Stomach smooth muscle (tissue), 2 donors: ENCODE measurements around the gene CYP3A7.
A peak's percentile ranks its signal among the peaks of the same experiment; 100 is the strongest.

ENCODE experiments used
- H3K27ac ChIP-seq: one replicate; pipeline ENCODE4 v1.7.0; 2013; ENCODE audit warnings: mild to moderate bottlenecking, low read length, inconsistent platforms
- H3K27me3 ChIP-seq, 2 donors: one replicate each; pipeline ENCODE4 v1.7.0; 2013; ENCODE audit warnings: low read length in 2 of 2; ENCODE audit not compliant: insufficient read depth in 2 of 2, control insufficient read depth in 1 of 2
- H3K36me3 ChIP-seq, 2 donors: one replicate each; pipeline ENCODE4 v1.7.0; 2013; ENCODE audit warnings: low read length in 2 of 2; ENCODE audit not compliant: control insufficient read depth in 2 of 2, insufficient read depth in 2 of 2
- H3K4me1 ChIP-seq: one replicate; pipeline ENCODE4 v1.7.0; 2013; ENCODE audit warnings: low read length; ENCODE audit not compliant: control insufficient read depth, insufficient read depth
- H3K4me3 ChIP-seq, 2 donors: one replicate each; pipeline ENCODE4 v1.7.0; 2013; ENCODE audit warnings: low read length in 2 of 2
- H3K9ac ChIP-seq, 2 donors: one replicate each; pipeline ENCODE4 v1.7.0; 2013; ENCODE audit warnings: low read length in 2 of 2, mild to moderate bottlenecking in 1 of 2
- H3K9me3 ChIP-seq, 2 donors: one replicate each; pipeline ENCODE4 v1.7.0; 2013; ENCODE audit warnings: low read length in 2 of 2; ENCODE audit not compliant: control insufficient read depth in 2 of 2
- donor health status: healthy.
- donor health status: Pancreatic carcinoma.

Gene CYP3A7

DNA sequence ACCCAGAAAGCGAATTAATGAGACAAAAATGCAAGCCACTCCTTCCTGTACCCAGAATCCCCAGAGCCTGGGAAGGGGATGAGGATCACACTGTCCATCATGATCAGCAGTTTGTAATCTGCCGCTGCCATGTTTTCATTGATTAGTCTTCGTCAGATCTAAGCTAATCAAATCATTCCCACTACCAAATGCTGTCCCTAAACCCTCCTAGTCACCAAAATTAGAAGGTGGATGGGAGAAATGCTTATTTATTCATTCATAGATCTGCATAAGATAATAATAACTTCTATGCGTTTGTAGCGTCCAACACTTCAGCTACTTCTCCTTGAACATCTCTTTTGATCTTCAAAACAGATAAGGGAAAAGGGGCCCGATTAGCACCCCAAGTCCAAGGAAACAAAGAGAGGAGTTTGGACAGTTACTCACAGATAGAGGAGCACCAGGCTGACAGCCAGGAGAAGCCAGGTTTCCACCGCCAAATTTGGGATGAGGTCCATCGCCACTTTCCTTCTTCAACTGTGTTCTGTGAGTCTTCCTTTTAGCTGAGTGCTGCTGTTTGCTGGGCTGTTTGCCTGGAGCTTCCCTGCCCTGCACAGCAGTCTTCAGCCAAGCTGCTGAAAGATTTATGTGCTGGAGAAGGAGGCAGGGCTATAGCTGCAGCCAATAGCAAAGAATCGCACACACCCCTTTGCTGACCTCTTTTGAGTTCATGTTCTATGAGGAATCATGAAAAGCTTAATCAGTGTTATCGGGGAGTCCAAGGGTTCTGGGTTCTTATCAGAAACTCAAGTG is 55.4 kb downstream of the CYP3A7 start, which contains the start of gene CYP3A5:
TSS of gene CYP3A5 (minus strand) at position 597 of the 792 bp plus-strand sequence. CDS start at position 497, 100 bp downstream.
- Histone ChIP-seq H3K4me3 (peak within 1 kb of the TSS in 1 of 2 donors; percentile 17), H3K4me1 (no peaks in the 10 kb centered on the region), H3K27ac (no peak within 1 kb of the TSS)

DNA sequence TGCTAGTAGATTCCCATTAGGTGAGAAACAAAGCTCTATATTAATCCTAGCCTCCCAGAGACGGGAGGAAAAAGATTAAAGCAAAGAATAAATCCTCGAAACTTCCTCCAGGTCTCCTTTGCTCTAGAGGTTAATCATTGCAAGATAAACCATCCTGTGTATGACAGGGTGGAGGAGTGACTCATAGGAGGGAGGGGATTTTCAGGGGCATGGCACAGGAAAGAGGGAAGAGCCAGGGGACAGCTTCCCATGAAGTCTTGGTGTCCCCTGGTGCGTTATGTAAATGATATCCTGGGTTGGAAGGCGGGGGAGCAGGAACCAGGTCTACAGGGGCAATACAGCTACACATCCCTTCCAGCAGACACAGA is 56.0 kb downstream of the CYP3A7 start:
- Histone ChIP-seq H3K27ac (no peak overlapping the region), H3K27me3 (no peaks in the 10 kb centered on the region), H3K36me3 (no peaks in the 10 kb centered on the region), H3K4me3 (peak overlapping the region in 1 of 2 donors; percentile 17), H3K4me1 (no peaks in the 10 kb centered on the region), H3K9ac (no peak overlapping the region), H3K9me3 (peaks cover 0 to 4% of the 10 kb centered on the region in 2 donors)

More for the DNA sequence above, 55.4 kb downstream of the CYP3A7 start, which contains the start of gene CYP3A5:
- no peaks in the 10 kb centered on the region for H3K27me3 ChIP-seq
- peaks cover 0 to 4% of the 10 kb centered on the region in 2 donors for H3K9me3 ChIP-seq
- H3K36me3 ChIP-seq: no peaks in the 10 kb centered on the region
- H3K9ac ChIP-seq: no peak within 1 kb of the TSS

- Histone ChIP-seq H3K36me3 (no peaks in the 10 kb centered on the region), H3K27ac (no peak overlapping the region), H3K9ac (no peak overlapping the region), H3K27me3 (no peaks in the 10 kb centered on the region), H3K4me1 (no peaks in the 10 kb centered on the region), H3K4me3 (no peak overlapping the region), H3K9me3 (peaks cover 0 to 4% of the 10 kb centered on the region in 2 donors)
Observed at GRCh38 chr7:99677648-99678045, 57.3 kb downstream of the CYP3A7 start.

GRCh38 chr7:99677013-99677647 is 57.9 kb downstream of the CYP3A7 start:
- Histone ChIP-seq H3K9me3 (peaks cover 0 to 4% of the 10 kb centered on the region in 2 donors), H3K27ac (no peak overlapping the region), H3K36me3 (no peaks in the 10 kb centered on the region), H3K4me3 (no peak overlapping the region), H3K9ac (no peak overlapping the region), H3K27me3 (no peaks in the 10 kb centered on the region), H3K4me1 (no peaks in the 10 kb centered on the region)

DNA sequence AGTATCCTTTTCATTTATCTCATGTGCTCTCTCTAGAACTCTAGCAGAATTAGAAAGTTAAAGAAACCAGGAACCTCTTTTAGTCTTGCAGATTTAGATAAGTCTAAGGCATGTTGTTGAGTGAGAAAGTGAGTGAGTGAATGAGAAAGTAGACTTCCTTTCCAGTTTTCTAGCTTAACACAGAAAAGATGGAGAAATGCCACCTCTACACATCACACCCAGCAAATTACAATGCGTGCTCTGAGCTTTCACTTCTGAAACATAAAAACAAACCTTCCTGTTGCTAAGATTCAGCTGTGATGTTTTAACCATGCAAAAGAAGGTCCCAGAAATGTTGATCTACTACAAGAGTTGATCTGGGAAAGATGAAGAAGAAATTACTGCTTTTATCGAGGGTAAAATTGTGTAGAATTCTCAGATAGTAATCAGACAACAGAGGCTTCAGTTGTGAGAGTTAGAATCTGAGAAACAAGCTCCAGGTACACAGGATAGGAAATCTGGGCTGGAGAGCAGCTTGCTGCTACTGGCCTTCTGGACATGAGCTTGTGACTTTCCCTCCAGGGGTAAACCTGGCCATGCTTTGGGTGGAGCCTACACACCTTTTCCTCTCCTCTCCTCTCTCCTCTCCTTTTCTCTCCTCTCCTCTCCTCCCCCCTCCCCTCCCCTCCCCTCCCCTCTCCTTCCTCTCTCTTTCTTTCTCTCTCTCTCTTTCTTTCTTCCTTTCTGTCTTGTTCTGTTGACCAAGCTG is 59.8 kb downstream of the CYP3A7 start:
- no peak overlapping the region for H3K27ac ChIP-seq
- no peaks in the 10 kb centered on the region for H3K36me3 ChIP-seq
- H3K9me3 ChIP-seq: peaks cover 0 to 2% of the 10 kb centered on the region in 2 donors
- H3K4me1 ChIP-seq: no peaks in the 10 kb centered on the region
- no peak overlapping the region for H3K9ac ChIP-seq
- no peaks in the 10 kb centered on the region for H3K27me3 ChIP-seq
- no peak overlapping the region for H3K4me3 ChIP-seq

DNA sequence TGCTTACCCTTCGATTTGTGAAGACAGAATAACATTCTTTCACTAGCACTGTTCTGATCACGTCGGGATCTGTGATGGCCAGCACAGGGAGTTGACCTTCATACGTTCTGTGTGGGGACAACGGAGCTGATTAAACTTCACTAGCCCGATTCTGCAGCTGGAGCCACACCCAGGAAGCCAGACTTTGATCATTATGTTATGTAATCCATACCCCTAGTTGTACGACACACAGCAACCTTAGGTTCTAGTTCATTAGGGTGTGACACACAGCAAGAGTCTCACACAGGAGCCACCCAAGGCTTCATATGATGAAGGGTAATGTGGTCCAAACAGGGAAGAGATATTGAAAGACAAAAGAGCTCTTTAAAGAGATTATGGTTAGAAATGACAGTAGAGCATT is 62.4 kb downstream of the CYP3A7 start:
- Histone ChIP-seq H3K27me3 (no peaks in the 10 kb centered on the region), H3K36me3 (no peaks in the 10 kb centered on the region), H3K9me3 (no peaks in the 10 kb centered on the region), H3K27ac (no peak overlapping the region), H3K4me3 (no peak overlapping the region), H3K4me1 (no peaks in the 10 kb centered on the region), H3K9ac (no peak overlapping the region)

- peaks cover 0 to 3% of the 10 kb centered on the region in 2 donors for H3K36me3 ChIP-seq
- no peaks in the 10 kb centered on the region for H3K9me3 ChIP-seq
- no peak overlapping the region for H3K9ac ChIP-seq
- H3K4me1 ChIP-seq: no peaks in the 10 kb centered on the region
- no peak overlapping the region for H3K4me3 ChIP-seq
- H3K27ac ChIP-seq: no peak overlapping the region
- no peaks in the 10 kb centered on the region for H3K27me3 ChIP-seq
Observed at GRCh38 chr7:99669782-99670181, 65.2 kb downstream of the CYP3A7 start.

- no peak overlapping the region for H3K4me3 ChIP-seq
Observed at GRCh38 chr7:99668541-99668940, 66.5 kb downstream of the CYP3A7 start.

DNA sequence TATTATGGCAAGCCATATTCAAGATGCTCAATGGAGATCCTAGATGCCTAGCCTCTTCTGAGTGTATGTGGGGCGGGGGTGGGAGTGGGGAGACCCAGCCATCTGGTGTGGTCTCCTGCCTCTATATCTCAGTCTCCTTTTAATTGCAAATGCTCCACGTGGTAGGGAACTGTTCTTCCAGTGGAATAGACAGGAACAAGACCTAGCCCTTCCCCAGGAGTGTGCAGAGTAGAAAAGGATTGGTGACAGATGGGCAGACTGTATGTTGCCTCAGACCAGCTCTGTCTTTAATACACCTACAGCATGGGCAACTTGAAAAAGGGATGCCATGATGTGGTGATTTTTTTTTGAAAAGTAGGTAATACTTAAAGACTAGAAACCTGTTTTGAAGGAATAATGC is 67.8 kb downstream of the CYP3A7 start:
- Histone ChIP-seq H3K36me3 (peaks cover 0 to 3% of the 10 kb centered on the region in 2 donors), H3K9ac (no peak overlapping the region), H3K4me1 (no peaks in the 10 kb centered on the region), H3K27ac (no peak overlapping the region), H3K27me3 (no peaks in the 10 kb centered on the region), H3K9me3 (no peaks in the 10 kb centered on the region), H3K4me3 (no peak overlapping the region)

More at GRCh38 chr7:99668541-99668940, 66.5 kb downstream of the CYP3A7 start:
- H3K27me3 ChIP-seq: no peaks in the 10 kb centered on the region
- no peak overlapping the region for H3K27ac ChIP-seq
- H3K4me1 ChIP-seq: no peaks in the 10 kb centered on the region
- peaks cover 0 to 3% of the 10 kb centered on the region in 2 donors for H3K36me3 ChIP-seq
- no peaks in the 10 kb centered on the region for H3K9me3 ChIP-seq
- no peak overlapping the region for H3K9ac ChIP-seq

GRCh38 chr7:99666013-99666395 is 69.0 kb downstream of the CYP3A7 start:
- no peaks in the 10 kb centered on the region for H3K4me1 ChIP-seq
- no peak overlapping the region for H3K9ac ChIP-seq
- H3K9me3 ChIP-seq: no peaks in the 10 kb centered on the region
- H3K36me3 ChIP-seq: peaks cover 0 to 7% of the 10 kb centered on the region in 2 donors
- H3K27ac ChIP-seq: no peak overlapping the region
- H3K27me3 ChIP-seq: no peaks in the 10 kb centered on the region
- no peak overlapping the region for H3K4me3 ChIP-seq
